ENCODE results near the gene TTC28. TPM values are rescaled to one million over a fixed set of nuclear protein-coding genes. Genes with fewer than 3 reads are reported as not detected.

TTC28 gene
- total RNA-seq, 1 donor from 2014 or later, result 23.2 TPM

DNA sequence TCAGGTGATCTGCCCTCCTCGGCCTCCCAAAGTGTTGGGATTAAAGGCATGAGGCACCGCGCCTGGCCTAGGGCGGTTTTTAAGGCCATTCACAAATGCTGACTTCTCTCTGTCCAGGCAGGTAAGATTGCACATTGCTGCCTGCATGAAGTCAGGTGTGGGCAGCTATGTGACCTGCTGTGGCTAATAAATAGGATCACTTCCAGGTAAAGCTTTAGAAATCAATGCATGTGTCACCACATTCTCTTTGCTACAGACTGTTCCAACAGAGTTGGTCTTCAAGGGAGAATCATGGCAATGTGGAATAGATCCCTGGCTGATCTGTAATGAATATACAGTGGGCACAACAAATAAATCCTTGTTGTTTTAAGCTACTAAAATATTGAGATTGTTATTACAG lies 500.2 kb downstream of the TTC28 start:
- DNase-seq (ENCODE audit: low read depth) (no peak), FAIRE-seq (no peak)
- no peak overlapping the region for H3K9ac ChIP-seq (ENCODE audit: low read length)
- Mint-ChIP-seq H3K4me1 (ENCODE audit: low read depth, unreplicated experiment) (peaks cover 5% of the 10 kb centered on the region), H3K27me3 (ENCODE audit: low read depth, unreplicated experiment) (no peaks in the 10 kb centered on the region), H3K36me3 (ENCODE audit: low read depth, unreplicated experiment) (no peaks in the 10 kb centered on the region), H3K27ac (ENCODE audit: unreplicated experiment) (no peak overlapping the region), H3K9me3 (ENCODE audit: unreplicated experiment) (peaks cover 2% of the 10 kb centered on the region), H3K4me3 (ENCODE audit: unreplicated experiment) (no peak overlapping the region)
- H3K36me3 ChIP-seq (ENCODE audit: insufficient read depth, low read length), result no peaks in the 10 kb centered on the region
- H3K79me2 ChIP-seq (ENCODE audit: insufficient read depth, low read length), result no peaks in the 10 kb centered on the region
- TF ChIP-seq EZH2 (IDR thresholded peaks at IDR 0.05; ENCODE audit: insufficient read depth, low read length), result no peak
- TF ChIP-seq, protein P1, sequence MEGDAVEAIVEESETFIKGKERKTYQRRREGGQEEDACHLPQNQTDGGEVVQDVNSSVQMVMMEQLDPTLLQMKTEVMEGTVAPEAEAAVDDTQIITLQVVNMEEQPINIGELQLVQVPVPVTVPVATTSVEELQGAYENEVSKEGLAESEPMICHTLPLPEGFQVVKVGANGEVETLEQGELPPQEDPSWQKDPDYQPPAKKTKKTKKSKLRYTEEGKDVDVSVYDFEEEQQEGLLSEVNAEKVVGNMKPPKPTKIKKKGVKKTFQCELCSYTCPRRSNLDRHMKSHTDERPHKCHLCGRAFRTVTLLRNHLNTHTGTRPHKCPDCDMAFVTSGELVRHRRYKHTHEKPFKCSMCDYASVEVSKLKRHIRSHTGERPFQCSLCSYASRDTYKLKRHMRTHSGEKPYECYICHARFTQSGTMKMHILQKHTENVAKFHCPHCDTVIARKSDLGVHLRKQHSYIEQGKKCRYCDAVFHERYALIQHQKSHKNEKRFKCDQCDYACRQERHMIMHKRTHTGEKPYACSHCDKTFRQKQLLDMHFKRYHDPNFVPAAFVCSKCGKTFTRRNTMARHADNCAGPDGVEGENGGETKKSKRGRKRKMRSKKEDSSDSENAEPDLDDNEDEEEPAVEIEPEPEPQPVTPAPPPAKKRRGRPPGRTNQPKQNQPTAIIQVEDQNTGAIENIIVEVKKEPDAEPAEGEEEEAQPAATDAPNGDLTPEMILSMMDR (IDR thresholded peaks at IDR 0.05; ENCODE audit: insufficient read depth, low read depth, low read length), result no peak
- no peak overlapping the region for H3K27ac ChIP-seq (ENCODE audit: low read depth, low read length)
- no peak overlapping the region for H3K4me3 ChIP-seq (ENCODE audit: insufficient read depth, low read depth, low read length)
- no peaks in the 10 kb centered on the region for H3K9me3 ChIP-seq (ENCODE audit: insufficient read depth, low read depth, low read length)
- H4K20me1 ChIP-seq (ENCODE audit: insufficient read depth, low read length), result no peaks in the 10 kb centered on the region
- H3K4me2 ChIP-seq (ENCODE audit: low read length), result no peak overlapping the region
- no peak overlapping the region for H2AFZ ChIP-seq (ENCODE audit: low read depth, low read length)
- no peaks in the 10 kb centered on the region for H3K4me1 ChIP-seq (ENCODE audit: insufficient read depth, low read length)
- no peaks in the 10 kb centered on the region for H3K27me3 ChIP-seq (ENCODE audit: insufficient read depth, low read length)

DNA sequence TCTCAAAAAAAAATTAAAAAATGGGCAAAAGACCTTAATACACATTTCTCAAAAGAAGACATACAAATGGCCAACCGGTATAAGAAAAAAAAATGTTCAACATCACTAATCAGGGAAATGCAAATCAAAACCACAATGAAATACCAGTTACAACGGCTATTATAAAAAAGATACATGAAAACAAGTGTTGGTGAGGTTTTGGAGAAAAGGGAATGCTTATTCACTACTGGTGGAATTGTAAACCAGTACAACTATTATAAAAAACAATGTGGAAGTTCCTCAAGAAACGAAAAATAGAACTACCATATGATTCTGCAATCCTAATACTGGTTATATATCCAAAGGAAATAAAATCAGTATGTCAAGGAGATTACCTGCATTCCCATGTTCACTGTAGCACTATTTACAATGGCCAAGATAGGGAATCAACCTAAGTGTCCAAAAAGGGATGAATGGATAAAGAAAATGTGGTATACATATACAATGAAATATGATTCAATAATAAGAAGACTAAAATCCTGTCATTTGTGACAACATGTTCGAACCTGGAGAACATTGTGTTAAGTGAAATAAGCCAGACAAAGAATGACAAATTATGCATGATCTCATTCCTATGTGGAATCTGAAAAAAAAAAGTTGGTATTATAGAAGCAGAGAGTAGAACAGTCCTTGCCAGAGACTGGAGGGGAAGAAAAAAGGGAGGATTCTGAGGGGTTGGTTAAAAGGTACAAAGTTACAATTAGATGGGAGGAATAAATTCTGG lies 503.7 kb downstream of the TTC28 start:
- FAIRE-seq, result no peak
- Histone ChIP-seq H3K9me3 (ENCODE audit: insufficient read depth, low read depth, low read length) (no peaks in the 10 kb centered on the region), H3K4me3 (ENCODE audit: insufficient read depth, low read depth, low read length) (no peak overlapping the region), H3K27me3 (ENCODE audit: insufficient read depth, low read length) (no peaks in the 10 kb centered on the region), H4K20me1 (ENCODE audit: insufficient read depth, low read length) (no peaks in the 10 kb centered on the region), H2AFZ (ENCODE audit: low read depth, low read length) (no peak overlapping the region), H3K4me2 (ENCODE audit: low read length) (no peak overlapping the region), H3K36me3 (ENCODE audit: insufficient read depth, low read length) (no peaks in the 10 kb centered on the region), H3K79me2 (ENCODE audit: insufficient read depth, low read length) (no peaks in the 10 kb centered on the region), H3K4me1 (ENCODE audit: insufficient read depth, low read length) (no peaks in the 10 kb centered on the region), H3K27ac (ENCODE audit: low read depth, low read length) (no peak overlapping the region), H3K9ac (ENCODE audit: low read length) (no peak overlapping the region)
- H3K9me3 Mint-ChIP-seq (ENCODE audit: unreplicated experiment), result peaks cover 2% of the 10 kb centered on the region
- H3K4me3 Mint-ChIP-seq (ENCODE audit: unreplicated experiment), result no peak overlapping the region
- no peak overlapping the region for H3K27ac Mint-ChIP-seq (ENCODE audit: unreplicated experiment)
- no peak for DNase-seq (ENCODE audit: low read depth)
- no peak for TF ChIP-seq EZH2 (IDR thresholded peaks at IDR 0.05; ENCODE audit: insufficient read depth, low read length)
- TF ChIP-seq, protein P1 (IDR thresholded peaks at IDR 0.05; ENCODE audit: insufficient read depth, low read depth, low read length), result no peak
- no peaks in the 10 kb centered on the region for H3K27me3 Mint-ChIP-seq (ENCODE audit: low read depth, unreplicated experiment)
- no peaks in the 10 kb centered on the region for H3K36me3 Mint-ChIP-seq (ENCODE audit: low read depth, unreplicated experiment)
- H3K4me1 Mint-ChIP-seq (ENCODE audit: low read depth, unreplicated experiment), result peaks cover 3% of the 10 kb centered on the region

DNA sequence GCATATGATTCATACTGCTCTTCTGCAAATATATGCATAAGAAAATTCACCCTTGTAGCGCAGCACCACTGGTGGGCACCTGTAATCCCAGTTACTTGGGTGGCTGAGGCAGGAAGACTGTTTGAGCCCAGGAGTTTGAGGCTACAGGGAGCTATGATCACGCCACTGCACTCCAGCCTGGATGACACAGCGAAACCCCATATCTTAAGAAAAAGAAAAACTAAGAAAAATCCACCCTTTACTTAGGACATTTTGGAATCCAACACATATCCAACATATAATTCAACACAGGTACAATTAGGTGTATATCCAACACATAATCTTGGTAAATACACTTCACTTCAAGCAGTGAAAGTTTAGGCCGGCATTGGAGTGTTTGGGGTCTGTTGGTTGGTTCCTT lies 505.1 kb downstream of the TTC28 start:
- H3K4me1 ChIP-seq (ENCODE audit: insufficient read depth, low read length), result no peaks in the 10 kb centered on the region
- no peak for FAIRE-seq

More for the DNA sequence above, 505.1 kb downstream of the TTC28 start:
- TF ChIP-seq, protein P1 (IDR thresholded peaks at IDR 0.05; ENCODE audit: insufficient read depth, low read depth, low read length), result no peak
- no peak for TF ChIP-seq EZH2 (IDR thresholded peaks at IDR 0.05; ENCODE audit: insufficient read depth, low read length)
- Histone ChIP-seq H3K4me2 (ENCODE audit: low read length) (no peak overlapping the region), H3K9ac (ENCODE audit: low read length) (no peak overlapping the region), H4K20me1 (ENCODE audit: insufficient read depth, low read length) (no peaks in the 10 kb centered on the region), H3K79me2 (ENCODE audit: insufficient read depth, low read length) (no peaks in the 10 kb centered on the region), H3K4me3 (ENCODE audit: insufficient read depth, low read depth, low read length) (no peak overlapping the region), H3K9me3 (ENCODE audit: insufficient read depth, low read depth, low read length) (no peaks in the 10 kb centered on the region), H2AFZ (ENCODE audit: low read depth, low read length) (no peak overlapping the region), H3K27ac (ENCODE audit: low read depth, low read length) (no peak overlapping the region), H3K27me3 (ENCODE audit: insufficient read depth, low read length) (no peaks in the 10 kb centered on the region), H3K36me3 (ENCODE audit: insufficient read depth, low read length) (no peaks in the 10 kb centered on the region)
- Mint-ChIP-seq H3K9me3 (ENCODE audit: unreplicated experiment) (peaks cover 4% of the 10 kb centered on the region), H3K4me3 (ENCODE audit: unreplicated experiment) (no peak overlapping the region), H3K27ac (ENCODE audit: unreplicated experiment) (no peak overlapping the region), H3K27me3 (ENCODE audit: low read depth, unreplicated experiment) (no peaks in the 10 kb centered on the region), H3K4me1 (ENCODE audit: low read depth, unreplicated experiment) (peaks cover 5% of the 10 kb centered on the region), H3K36me3 (ENCODE audit: low read depth, unreplicated experiment) (no peaks in the 10 kb centered on the region)
- DNase-seq (ENCODE audit: low read depth), result no peak
